Mucosa of stomach (tissue), 1 donor: Measurements from ENCODE around the gene KCP.

Experiments used
- H3K27me3 ChIP-seq: one replicate; pipeline ENCODE4 v1.7.0; 2013; ENCODE audit warnings: mild to moderate bottlenecking, low read length; ENCODE audit not compliant: control insufficient read depth, insufficient read depth
- H3K36me3 ChIP-seq: one replicate; pipeline ENCODE4 v1.7.0; 2013; ENCODE audit warnings: low read length; ENCODE audit not compliant: control insufficient read depth, insufficient read depth
- H3K4me1 ChIP-seq: one replicate; pipeline ENCODE4 v1.7.0; 2013; ENCODE audit warnings: mild to moderate bottlenecking, low read length; ENCODE audit not compliant: control insufficient read depth, insufficient read depth
- H3K4me3 ChIP-seq: one replicate; pipeline ENCODE4 v1.7.0; 2013; ENCODE audit warnings: low read length
- H3K9ac ChIP-seq: one replicate; pipeline ENCODE4 v1.7.0; 2013; ENCODE audit warnings: mild to moderate bottlenecking, low read length, moderate library complexity
- H3K9me3 ChIP-seq: one replicate; pipeline ENCODE4 v1.7.0; 2013; ENCODE audit warnings: mild to moderate bottlenecking, low read length, moderate library complexity; ENCODE audit not compliant: control insufficient read depth
- donor health status: Pancreatic carcinoma.

KCP gene

DNA sequence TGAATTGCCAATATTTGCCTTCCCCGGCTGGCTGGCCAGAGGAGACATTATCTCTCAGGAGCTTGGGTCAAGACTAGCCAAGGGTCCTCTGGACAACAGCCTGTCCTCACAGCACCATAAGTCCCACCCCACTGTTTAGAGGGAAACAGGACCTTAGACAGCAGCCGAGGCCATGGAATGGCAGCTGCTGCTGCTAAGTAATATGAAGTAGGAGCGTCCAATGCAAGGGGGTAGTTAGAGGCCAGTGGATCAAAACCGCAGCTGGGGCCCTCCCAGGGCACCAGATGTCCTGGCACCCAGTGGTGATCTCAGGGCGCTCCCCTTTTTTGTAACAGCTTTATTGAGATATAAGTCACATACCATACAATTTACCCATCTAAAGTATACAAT, 12.9 kb upstream of the KCP start:
- Histone ChIP-seq H3K27me3 (peaks cover 16% of the 10 kb centered on the region), H3K9ac (no peak overlapping the region), H3K9me3 (no peaks in the 10 kb centered on the region), H3K4me3 (no peak overlapping the region), H3K4me1 (no peaks in the 10 kb centered on the region), H3K36me3 (no peaks in the 10 kb centered on the region)

DNA sequence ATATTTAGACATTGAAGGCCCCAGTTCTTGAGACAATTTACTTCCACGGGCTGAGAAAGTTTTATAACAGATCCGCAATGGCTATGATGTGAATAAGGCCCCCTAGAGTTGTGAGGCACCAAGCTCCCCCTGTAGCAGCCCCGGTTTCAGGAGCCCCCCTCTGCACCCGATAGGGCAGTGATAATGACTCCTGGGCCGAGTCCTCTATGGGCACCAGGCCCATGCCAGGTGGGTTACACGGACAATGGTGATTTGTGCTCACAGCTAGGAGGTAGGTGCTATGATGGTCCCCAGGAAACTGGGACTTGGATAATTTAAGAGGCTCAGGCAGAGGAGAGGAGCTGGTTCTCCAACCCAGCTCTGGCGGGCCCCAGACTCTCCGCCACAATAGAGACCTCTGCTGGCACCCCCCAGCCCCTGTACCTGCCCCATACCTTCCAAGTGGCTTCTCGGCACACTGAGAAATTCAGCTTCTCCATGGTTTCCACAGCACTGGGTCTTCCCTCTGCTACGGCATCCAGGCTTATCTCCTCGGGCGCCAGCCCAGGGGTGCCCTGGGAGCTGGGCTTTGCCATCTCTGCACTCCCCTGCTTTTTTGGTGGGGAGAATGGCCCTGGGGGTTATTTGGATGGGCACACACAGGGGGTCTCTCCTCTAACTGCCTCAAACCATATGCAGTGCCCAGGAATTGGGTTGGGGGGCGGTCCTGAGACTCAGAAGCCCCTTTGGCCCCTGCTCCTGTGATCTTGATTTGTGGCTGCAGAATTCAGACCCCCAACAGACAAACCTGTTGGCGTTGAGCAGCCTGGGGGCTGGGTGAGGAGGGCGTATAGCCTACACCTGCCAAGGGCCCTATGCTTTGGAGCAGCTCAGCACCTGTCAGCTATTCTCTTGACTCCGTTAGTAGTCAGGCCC, 12.2 kb upstream of the KCP start:
- no peaks in the 10 kb centered on the region for H3K9me3 ChIP-seq
- H3K9ac ChIP-seq, result no peak overlapping the region
- H3K36me3 ChIP-seq, result no peaks in the 10 kb centered on the region
- H3K4me3 ChIP-seq, result no peak overlapping the region
- no peaks in the 10 kb centered on the region for H3K4me1 ChIP-seq
- H3K27me3 ChIP-seq, result peaks cover 18% of the 10 kb centered on the region

DNA sequence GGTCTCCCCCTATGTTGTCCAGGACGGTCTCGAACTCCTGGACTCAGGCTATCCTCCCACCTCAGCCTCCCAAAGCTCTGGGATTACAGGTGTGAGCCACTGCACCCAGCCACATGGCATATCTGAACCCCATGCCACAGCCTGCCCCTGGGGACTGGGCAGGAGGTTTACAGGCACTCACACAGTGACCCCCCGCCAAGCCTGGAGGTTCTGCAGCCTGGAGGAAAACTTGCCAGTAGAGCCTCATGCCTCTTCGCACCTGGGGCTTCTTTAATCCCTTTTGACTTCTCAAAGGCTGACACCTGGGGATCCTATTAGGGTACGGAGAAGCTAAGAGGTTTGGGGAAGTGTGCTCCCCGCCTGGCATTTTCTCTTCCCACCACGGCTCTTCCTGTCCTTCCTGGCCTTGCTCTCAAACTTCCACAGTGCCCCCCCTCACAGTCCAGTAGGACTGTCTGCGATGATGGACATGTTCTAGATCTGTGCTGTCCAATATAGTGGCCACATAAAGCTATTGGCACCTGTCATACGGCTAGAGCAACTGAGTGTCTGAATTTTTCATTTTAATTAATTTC, 11.4 kb upstream of the KCP start:
- H3K9me3 ChIP-seq, result no peaks in the 10 kb centered on the region
- peaks cover 18% of the 10 kb centered on the region for H3K27me3 ChIP-seq
- H3K4me3 ChIP-seq, result no peak overlapping the region
- no peaks in the 10 kb centered on the region for H3K36me3 ChIP-seq
- no peak overlapping the region for H3K9ac ChIP-seq
- H3K4me1 ChIP-seq, result no peaks in the 10 kb centered on the region

DNA sequence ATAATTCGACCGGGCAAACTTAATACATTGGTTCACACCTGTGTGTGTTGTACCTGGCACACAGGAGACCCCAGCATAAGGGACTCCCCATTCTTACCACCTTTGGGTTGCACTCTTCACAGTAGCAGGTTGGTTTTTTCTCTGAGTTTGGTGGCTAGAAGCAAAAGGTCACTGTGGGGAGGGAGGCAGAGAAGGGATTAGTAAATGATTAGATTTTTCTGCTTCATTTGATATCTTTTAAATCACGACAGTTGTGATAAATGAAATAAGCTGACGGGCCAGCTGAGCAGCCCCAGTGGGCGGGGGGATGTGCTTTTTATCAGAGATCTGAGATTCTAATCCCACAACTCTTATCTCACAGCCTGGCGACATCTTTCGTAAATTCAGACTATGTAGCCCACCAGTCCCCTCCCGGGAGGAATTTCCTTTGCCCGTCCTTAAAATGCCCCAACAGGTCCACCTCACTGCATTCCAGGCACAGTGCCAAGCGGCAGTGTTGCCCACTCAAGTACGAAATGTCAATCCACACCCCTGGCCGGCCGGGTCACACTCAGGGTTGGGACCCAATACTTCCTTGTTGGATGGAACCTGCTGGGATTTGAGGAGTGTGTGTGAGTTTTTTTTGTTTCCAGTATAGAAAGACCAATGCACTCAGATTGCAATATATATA, 10.5 kb upstream of the KCP start:
- no peaks in the 10 kb centered on the region for H3K4me1 ChIP-seq
- H3K27me3 ChIP-seq, result peaks cover 27% of the 10 kb centered on the region
- no peaks in the 10 kb centered on the region for H3K9me3 ChIP-seq
- no peak overlapping the region for H3K9ac ChIP-seq
- H3K4me3 ChIP-seq, result no peak overlapping the region
- no peaks in the 10 kb centered on the region for H3K36me3 ChIP-seq

DNA sequence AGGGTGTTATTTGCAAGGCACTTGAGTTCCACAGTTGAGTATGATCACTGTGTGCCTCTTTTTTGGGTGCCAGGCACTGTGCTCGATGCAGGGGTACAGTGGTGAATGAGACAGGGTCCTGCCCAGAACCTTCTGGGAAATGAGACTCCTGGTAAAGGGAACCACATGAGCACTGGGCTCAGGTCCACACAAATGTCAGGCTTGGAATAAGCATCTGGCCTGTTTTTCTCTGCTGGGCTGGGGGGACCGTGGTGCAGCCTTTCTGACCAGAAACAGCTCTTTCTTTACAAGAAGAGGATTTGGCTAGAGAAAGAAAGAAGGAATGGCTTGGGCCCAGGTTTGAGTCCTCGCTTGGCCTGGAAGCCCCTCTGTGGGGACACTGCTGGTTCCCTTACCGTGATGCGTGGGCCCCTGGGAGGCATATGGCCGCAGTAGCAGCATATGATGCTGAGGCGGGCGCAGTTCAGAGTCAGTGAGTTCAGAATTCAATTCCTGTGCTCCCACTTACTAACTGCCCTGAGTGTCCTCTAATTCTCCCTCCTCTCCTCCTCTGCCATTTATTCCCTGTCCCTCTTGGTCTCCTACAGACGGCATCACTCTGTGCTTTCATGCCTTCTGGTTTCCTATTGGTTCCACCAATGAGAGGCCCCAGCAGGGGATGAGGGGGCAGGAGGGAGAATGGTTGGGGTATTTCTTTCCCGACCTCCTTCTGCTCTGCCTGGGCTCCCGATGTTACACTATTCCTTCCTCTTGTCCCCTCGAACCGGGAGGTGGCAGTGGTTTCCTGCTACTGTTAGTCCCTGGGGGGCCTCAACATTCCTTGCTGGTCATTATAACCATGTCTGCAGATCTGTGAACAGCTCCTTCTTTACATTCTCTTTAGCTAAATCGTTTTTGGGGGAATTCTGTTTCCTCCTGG, 9.6 kb upstream of the KCP start:
- H3K4me1 ChIP-seq, result no peaks in the 10 kb centered on the region
- peaks cover 35% of the 10 kb centered on the region for H3K27me3 ChIP-seq
- no peaks in the 10 kb centered on the region for H3K36me3 ChIP-seq
- no peak overlapping the region for H3K4me3 ChIP-seq
- no peaks in the 10 kb centered on the region for H3K9me3 ChIP-seq
- H3K9ac ChIP-seq, result no peak overlapping the region

DNA sequence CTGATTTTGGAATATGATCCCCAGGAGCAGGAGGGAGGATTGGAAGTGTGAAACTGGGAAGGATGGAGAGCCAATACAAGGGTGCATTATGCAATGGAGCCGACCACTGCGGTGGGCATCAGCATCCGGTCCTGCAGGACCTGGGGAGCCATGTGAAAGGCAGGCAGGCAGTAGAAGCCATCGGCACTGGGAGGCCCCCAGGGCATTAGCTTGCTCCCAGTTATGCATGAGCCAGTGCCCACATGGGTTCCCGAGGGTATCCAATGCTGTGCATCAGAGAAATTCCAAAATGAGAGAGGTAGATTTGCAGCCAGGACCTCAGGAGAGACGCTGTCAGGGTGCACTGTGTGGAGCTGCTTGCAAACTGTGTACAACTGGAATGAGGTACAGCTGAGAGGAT, 8.7 kb upstream of the KCP start:
- no peaks in the 10 kb centered on the region for H3K9me3 ChIP-seq
- H3K4me1 ChIP-seq, result no peaks in the 10 kb centered on the region
- no peaks in the 10 kb centered on the region for H3K36me3 ChIP-seq
- H3K9ac ChIP-seq, result no peak overlapping the region
- peaks cover 43% of the 10 kb centered on the region for H3K27me3 ChIP-seq
- no peak overlapping the region for H3K4me3 ChIP-seq

DNA sequence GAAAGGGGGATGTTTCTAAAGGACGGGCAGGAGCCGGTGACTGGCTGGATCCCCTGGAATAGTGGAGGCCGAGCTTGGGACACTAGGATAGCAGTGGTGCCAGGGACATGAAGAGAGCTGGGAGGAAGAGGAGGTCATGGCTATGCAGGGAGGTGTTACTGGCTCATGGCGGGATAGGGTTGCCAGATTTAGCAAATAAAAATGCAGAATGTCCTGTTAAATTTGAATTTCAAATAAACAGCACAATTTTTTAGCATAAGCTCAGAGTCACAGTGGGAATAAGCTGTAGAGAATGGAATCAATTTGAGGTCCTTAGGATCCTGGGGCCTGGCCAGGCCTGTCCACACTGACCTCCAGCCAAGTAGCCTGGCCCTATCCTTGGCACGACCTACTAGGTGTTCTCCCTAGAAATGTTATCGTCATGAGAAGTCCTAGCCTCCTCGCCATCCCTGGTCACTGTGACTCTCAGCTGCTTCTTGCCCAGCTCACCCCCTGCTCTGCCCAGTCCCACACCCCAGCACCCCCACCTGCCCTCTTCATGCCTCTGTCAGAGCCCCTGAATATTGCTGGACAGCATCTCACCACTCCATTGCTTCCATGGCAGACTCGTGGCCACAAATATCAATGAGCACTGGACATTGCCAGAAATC, 7.6 kb upstream of the KCP start:
- no peaks in the 10 kb centered on the region for H3K9me3 ChIP-seq
- H3K27me3 ChIP-seq, result peaks cover 44% of the 10 kb centered on the region
- no peak overlapping the region for H3K4me3 ChIP-seq
- no peaks in the 10 kb centered on the region for H3K36me3 ChIP-seq
- H3K4me1 ChIP-seq, result no peaks in the 10 kb centered on the region
- H3K9ac ChIP-seq, result no peak overlapping the region

DNA sequence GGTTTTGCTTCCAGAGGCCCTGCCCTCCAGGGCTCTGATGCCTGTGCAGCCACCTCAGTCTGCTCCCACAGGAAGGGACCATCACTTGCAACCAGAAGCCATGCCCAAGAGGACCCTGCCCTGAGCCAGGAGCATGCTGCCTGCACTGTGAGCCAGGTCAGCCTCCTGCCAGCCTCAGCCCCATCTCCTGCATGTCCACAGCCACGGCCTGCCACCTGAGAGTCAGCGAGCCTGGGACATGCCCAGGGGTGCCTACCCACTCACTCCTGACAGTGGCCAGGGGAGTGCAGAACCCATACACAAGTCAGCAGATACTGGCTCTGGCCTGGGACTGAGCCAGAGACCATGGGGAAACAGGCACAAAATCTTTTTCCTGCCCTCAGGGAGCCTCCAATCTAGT, 6.6 kb upstream of the KCP start:
- Histone ChIP-seq H3K9me3 (no peaks in the 10 kb centered on the region), H3K27me3 (peaks cover 44% of the 10 kb centered on the region), H3K9ac (no peak overlapping the region), H3K4me1 (no peaks in the 10 kb centered on the region), H3K36me3 (no peaks in the 10 kb centered on the region), H3K4me3 (no peak overlapping the region)

DNA sequence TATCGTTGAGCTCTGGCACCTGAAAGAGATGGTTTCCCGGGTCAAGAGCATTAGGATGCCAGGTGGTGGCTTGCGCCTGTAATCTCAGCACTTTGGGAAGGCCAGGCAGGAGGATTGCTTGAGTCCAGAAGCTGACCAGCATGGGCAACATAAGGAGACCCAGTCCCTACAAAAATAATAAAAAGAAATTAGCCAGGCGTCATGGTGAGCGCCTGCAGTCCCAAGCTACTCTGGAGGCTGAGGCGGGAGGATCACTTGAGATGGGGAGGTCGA, 6.1 kb upstream of the KCP start:
- H3K36me3 ChIP-seq, result no peaks in the 10 kb centered on the region
- H3K9ac ChIP-seq, result no peak overlapping the region
- peaks cover 4% of the 10 kb centered on the region for H3K4me1 ChIP-seq
- no peaks in the 10 kb centered on the region for H3K9me3 ChIP-seq
- peaks cover 48% of the 10 kb centered on the region for H3K27me3 ChIP-seq
- H3K4me3 ChIP-seq, result no peak overlapping the region

DNA sequence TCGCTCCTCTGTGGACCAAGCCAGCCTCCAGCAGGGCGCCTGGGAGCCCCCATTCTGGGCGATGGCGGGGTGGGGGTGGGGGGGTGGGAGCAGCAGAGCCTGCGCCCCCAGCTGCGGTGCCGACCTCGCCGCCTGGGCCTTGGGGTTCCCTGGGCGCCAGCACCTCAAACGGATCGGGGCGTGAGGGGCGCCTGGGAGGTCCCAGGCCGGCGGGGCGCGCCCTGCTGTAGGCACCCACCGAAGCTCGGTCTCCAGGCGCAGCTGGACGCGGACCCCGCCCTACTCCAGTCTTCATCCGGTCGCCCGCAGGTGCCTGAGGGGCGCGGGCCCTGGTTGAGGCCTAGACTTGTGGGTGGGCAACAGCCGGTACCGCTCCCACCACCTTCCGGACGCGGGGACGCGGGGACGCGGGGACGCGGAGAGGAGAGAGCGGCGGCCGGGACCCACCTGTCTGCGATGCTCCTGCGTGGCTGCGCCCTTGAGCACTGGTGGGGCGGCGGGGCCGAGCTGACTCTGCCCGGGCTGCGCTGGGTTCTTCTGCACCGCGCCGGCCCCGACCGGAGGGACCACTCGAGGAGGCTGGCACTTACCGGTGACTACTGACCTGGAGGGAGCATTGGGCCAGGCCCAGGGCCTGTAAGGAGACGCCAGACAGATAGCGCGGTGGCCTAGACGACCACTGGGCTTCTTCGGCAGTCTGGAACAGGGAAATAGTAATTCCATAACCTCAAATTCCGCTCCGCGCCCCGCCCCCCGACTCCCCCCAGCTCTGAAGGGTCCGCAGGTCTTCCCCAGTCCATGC, 5.5 kb upstream of the KCP start:
- Histone ChIP-seq H3K4me1 (peaks cover 7% of the 10 kb centered on the region), H3K36me3 (no peaks in the 10 kb centered on the region), H3K4me3 (no peak overlapping the region), H3K9ac (no peak overlapping the region), H3K9me3 (no peaks in the 10 kb centered on the region), H3K27me3 (peaks cover 50% of the 10 kb centered on the region)

DNA sequence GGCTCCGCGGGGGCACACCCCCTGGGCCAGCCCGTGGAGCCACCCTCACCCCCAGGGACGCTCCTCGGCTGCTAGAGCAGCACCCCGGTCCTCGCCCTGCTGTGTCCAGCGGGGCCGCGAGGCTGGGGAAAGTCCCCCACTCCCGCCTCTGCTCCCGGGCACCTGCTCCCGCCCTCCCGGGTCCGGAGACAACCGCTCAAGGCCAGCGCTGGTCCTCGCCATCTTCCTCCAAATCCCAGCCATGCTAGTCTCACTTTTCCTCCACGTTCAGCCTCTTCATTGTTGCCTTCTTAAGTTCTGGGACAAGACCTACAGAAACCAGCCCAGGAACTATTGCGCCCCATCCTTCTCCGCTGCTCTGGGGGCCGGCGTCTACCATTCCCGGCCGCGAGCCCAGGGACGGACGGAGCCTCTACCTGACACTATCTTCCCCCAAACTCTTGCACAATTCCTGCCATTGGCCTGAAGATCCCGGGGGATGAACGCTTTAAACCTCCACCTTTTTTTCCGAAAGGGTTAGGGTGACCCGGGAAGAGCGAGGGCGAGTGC, 4.8 kb upstream of the KCP start:
- no peak overlapping the region for H3K9ac ChIP-seq
- H3K4me3 ChIP-seq, result no peak overlapping the region
- peaks cover 50% of the 10 kb centered on the region for H3K27me3 ChIP-seq
- H3K4me1 ChIP-seq, result peaks cover 7% of the 10 kb centered on the region
- H3K36me3 ChIP-seq, result no peaks in the 10 kb centered on the region
- H3K9me3 ChIP-seq, result no peaks in the 10 kb centered on the region
